HepG2 (cell line): ENCODE results near the gene TRAF4.

Experiments
- ATF1 ChIP-seq: IDR thresholded peaks from 2 replicates; pipeline ENCODE4 v1.6.1; 2016; ENCODE audit warnings: mild to moderate bottlenecking, control low read depth
- ELF1 ChIP-seq: sonication (generic); formaldehyde crosslinking; IDR thresholded peaks from 2 replicates; pipeline ENCODE4 v1.4.0; 2020; ENCODE audit warnings: missing genetic modification reagents
- EZH2 ChIP-seq: conservative IDR thresholded peaks from 2 replicates; pipeline ENCODE4 v1.6.1; 2012; ENCODE audit warnings: mild to moderate bottlenecking, low read depth, low read length, moderate library complexity
- FOXK1 ChIP-seq: sonication (generic); formaldehyde crosslinking; IDR thresholded peaks from 2 replicates; pipeline ENCODE4 v1.4.0; 2020; ENCODE audit warnings: low read depth, missing genetic modification reagents, borderline replicate concordance
- MEIS2 ChIP-seq: sonication (generic); formaldehyde crosslinking; IDR thresholded peaks from 2 replicates; pipeline ENCODE4 v1.9.0; 2021; ENCODE audit warnings: mild to moderate bottlenecking, missing genetic modification reagents
- POLR2A ChIP-seq, 2 experiments: IDR thresholded peaks; 2 replicates each; pipeline ENCODE4 v1.6.1; 2011; ENCODE audit warnings: low read depth in 2 of 2, low read length in 2 of 2, mild to moderate bottlenecking in 1 of 2, moderate library complexity in 1 of 2; ENCODE audit not compliant: insufficient read depth in 1 of 2
- SP1 ChIP-seq, 2 experiments: fragments of 450-650 bp in 1 of 2; sonication (generic) in 1 of 2; formaldehyde crosslinking in 1 of 2; IDR thresholded peaks; 2 replicates each; pipeline versions ENCODE4 v1.4.0 to v1.6.1; 2016 to 2020; ENCODE audit warnings: missing genetic modification reagents in 1 of 2
- ZNF280D ChIP-seq: sonication (generic); formaldehyde crosslinking; IDR thresholded peaks from 2 replicates; pipeline ENCODE4 v1.5.1; 2020; ENCODE audit warnings: mild to moderate bottlenecking, missing genetic modification reagents
- ZNF34 ChIP-seq: sonication (generic); formaldehyde crosslinking; IDR thresholded peaks from 2 replicates; pipeline ENCODE4 v1.4.0; 2020; ENCODE audit warnings: mild to moderate bottlenecking, missing genetic modification reagents, borderline replicate concordance
- TF ChIP-seq, protein P1 (sequence below): sonication (generic); formaldehyde crosslinking; IDR thresholded peaks from 2 replicates; pipeline ENCODE4 v1.4.0; 2020; ENCODE audit warnings: mild to moderate bottlenecking, missing genetic modification reagents, borderline replicate concordance
- TF ChIP-seq, protein P2 (sequence below): sonication (generic); formaldehyde crosslinking; IDR thresholded peaks from 2 replicates; pipeline ENCODE4 v1.5.0; 2020; ENCODE audit warnings: mild to moderate bottlenecking, missing genetic modification reagents, moderate library complexity

GRCh38 chr17:28759256-28759865 lies 15.6 kb downstream of the TRAF4 start:
- no peak for TF ChIP-seq ELF1 (CRISPR knock-in tag)
- no peak for TF ChIP-seq FOXK1
- TF ChIP-seq, protein P1, sequence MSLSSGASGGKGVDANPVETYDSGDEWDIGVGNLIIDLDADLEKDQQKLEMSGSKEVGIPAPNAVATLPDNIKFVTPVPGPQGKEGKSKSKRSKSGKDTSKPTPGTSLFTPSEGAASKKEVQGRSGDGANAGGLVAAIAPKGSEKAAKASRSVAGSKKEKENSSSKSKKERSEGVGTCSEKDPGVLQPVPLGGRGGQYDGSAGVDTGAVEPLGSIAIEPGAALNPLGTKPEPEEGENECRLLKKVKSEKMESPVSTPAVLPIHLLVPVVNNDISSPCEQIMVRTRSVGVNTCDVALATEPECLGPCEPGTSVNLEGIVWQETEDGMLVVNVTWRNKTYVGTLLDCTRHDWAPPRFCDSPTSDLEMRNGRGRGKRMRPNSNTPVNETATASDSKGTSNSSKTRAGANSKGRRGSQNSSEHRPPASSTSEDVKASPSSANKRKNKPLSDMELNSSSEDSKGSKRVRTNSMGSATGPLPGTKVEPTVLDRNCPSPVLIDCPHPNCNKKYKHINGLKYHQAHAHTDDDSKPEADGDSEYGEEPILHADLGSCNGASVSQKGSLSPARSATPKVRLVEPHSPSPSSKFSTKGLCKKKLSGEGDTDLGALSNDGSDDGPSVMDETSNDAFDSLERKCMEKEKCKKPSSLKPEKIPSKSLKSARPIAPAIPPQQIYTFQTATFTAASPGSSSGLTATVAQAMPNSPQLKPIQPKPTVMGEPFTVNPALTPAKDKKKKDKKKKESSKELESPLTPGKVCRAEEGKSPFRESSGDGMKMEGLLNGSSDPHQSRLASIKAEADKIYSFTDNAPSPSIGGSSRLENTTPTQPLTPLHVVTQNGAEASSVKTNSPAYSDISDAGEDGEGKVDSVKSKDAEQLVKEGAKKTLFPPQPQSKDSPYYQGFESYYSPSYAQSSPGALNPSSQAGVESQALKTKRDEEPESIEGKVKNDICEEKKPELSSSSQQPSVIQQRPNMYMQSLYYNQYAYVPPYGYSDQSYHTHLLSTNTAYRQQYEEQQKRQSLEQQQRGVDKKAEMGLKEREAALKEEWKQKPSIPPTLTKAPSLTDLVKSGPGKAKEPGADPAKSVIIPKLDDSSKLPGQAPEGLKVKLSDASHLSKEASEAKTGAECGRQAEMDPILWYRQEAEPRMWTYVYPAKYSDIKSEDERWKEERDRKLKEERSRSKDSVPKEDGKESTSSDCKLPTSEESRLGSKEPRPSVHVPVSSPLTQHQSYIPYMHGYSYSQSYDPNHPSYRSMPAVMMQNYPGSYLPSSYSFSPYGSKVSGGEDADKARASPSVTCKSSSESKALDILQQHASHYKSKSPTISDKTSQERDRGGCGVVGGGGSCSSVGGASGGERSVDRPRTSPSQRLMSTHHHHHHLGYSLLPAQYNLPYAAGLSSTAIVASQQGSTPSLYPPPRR (CRISPR knock-in tag), result no peak
- no peak for TF ChIP-seq ZNF280D (CRISPR knock-in tag)
- no peak for TF ChIP-seq EZH2
- no peak for TF ChIP-seq ATF1 (CRISPR knock-in tag)
- no peak for TF ChIP-seq POLR2A (IDR thresholded peaks at IDR 0.05; ENCODE audit: insufficient read depth in 1 of 2, low read depth in 2 of 2, low read length in 2 of 2)
- TF ChIP-seq ZNF34 (CRISPR knock-in tag), result no peak
- TF ChIP-seq, protein P2, sequence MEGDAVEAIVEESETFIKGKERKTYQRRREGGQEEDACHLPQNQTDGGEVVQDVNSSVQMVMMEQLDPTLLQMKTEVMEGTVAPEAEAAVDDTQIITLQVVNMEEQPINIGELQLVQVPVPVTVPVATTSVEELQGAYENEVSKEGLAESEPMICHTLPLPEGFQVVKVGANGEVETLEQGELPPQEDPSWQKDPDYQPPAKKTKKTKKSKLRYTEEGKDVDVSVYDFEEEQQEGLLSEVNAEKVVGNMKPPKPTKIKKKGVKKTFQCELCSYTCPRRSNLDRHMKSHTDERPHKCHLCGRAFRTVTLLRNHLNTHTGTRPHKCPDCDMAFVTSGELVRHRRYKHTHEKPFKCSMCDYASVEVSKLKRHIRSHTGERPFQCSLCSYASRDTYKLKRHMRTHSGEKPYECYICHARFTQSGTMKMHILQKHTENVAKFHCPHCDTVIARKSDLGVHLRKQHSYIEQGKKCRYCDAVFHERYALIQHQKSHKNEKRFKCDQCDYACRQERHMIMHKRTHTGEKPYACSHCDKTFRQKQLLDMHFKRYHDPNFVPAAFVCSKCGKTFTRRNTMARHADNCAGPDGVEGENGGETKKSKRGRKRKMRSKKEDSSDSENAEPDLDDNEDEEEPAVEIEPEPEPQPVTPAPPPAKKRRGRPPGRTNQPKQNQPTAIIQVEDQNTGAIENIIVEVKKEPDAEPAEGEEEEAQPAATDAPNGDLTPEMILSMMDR (CRISPR knock-in tag), result no peak
- no peak for TF ChIP-seq MEIS2 (CRISPR knock-in tag)
- TF ChIP-seq SP1 (IDR thresholded peaks at IDR 0.05), result no peak
- TF ChIP-seq SP1 (CRISPR knock-in tag; IDR thresholded peaks at IDR 0.05), result no peak
